ENCODE measurements around the gene ZBTB7A. TPM values are rescaled to one million over a fixed set of nuclear protein-coding genes. Genes with fewer than 3 reads are reported as not detected.

The ZBTB7A gene
- total RNA-seq, 1 donor from 2014 or later: 41.6 TPM

DNA sequence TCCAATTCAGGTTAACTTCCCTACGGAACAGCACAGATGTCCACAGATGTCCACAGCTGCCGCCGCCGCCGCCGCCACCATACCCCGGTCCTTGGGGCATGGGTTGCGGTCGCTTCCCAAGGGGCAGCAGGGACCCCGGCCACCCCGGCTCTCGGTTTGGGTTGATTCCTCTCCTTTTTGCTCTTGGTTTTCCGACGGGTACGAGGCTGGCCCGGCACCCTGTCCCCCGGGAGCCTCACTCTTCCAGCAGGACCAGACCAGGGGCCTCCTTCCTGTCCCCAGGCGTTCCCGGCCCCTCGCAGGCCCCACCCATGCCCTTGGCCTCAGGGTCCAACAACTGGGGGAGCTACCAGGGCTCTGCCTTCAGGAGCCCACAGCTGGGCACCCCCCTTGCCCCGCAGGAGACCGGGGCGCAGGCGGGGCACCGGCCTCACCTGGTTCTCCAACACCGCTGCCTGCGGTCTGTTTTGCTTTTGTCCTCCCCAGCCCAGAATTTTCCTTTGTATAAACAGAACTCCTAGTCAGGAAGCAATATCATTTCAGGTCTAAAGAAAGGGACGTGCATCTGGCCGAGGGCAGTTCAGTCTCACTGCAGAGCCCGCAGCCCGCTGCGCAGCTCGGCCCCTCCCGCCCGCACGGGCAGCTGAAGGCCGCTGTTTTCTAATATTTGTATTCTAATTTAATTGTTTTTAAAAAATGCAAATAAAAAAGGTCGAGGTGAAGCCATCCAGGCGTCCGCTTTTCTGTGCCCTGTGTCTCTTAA lies 27.9 kb downstream of the ZBTB7A start:
- intact Hi-C loops (cut with micrococcal nuclease): no loop called here

DNA sequence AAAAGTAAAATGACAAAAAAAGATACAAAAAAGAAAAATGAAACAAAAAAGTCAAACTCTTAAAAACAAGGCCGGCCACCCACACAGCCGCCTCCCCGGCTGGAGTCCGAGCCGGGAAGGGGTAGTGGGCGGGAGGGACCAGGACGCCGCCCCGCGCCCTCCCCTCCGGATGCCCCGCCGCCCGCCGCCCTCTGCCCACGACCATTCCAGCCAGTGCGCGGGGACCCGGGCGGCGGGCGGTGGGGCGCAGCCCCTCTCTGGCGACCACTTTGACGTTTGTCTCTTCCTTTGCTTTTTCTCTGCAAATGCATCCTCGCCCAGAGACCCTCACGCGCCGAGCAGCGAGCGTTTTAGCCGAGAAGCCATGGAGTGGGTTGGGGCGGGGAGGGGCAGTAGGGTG lies 28.6 kb downstream of the ZBTB7A start:
- intact Hi-C loops (cut with micrococcal nuclease): no loop called here

DNA sequence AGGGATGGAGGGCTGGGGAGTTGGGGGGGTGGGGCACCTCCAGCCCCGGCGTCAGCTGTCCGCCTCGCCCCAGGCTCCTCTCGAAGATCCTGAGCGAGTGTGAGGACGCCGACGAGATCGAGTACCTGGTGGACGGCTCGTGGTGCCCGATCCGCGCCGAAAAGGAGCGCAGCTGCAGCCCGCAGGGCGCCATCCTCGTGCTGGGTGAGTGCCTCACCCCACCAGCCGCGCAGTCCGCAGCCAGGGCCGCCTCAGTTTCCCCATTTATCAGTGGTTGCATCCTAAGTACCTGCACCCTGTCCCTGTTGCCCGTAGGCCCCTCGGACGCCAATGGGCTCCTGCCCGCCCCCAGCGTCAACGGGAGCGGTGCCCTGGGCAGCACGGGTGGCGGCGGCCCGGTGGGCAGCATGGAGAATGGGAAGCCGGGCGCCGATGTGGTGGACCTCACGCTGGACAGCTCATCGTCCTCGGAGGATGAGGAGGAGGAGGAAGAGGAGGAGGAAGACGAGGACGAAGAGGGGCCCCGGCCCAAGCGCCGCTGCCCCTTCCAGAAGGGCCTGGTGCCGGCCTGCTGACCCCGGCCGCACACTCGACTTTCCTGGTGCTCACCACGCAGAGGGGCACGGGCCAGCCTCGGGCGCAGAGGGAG lies 29.3 kb downstream of the ZBTB7A start:
- intact Hi-C loops (cut with micrococcal nuclease): no loop called here

DNA sequence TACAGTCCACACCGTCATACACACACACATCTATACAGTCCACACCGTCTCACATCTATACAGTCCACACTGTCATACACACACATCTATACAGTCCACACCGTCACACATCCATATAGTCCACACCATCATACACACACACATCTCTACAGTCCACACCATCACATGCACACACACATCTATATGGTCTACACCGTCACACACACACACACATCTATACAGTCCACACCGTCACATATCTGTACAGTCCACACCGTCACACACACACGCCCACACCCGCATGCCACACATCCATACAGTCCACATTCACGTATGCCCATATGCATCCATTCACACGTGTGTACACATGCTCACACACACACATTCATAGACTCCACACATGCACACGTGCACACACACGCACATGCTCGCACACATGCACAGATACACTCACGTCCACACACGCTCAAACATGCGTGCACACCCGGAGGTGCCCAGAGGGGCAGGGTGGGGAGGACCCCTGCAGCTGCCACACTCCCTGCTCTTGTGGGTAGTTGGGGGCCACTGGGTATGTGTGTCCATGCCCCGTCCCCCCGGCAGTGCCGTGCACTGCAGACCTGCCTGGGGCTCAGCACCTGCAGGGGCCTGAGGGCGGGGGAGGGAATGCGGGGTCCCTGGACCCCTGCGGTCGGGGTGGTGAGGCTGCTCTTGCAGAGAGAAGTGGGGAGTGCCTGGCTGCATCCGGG lies 30.0 kb downstream of the ZBTB7A start:
- intact Hi-C loops (cut with micrococcal nuclease): no loop called here

DNA sequence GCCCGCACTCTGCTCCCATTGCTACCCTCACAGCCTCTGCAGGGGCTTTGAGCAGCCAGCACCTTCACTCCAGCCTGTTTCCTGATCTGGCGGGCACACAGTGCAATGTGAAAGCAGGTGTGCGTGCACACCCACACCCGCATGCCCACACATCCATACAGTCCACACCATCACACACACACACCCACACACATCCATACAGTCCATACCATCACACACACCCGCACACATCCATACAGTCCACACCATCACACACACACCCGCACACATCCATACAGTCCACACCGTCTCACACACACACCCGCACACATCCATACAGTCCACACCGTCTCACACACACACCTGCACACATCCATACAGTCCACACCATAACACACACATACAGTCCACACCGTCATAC lies 31.1 kb downstream of the ZBTB7A start:
- intact Hi-C loops (cut with micrococcal nuclease): no loop called here

DNA sequence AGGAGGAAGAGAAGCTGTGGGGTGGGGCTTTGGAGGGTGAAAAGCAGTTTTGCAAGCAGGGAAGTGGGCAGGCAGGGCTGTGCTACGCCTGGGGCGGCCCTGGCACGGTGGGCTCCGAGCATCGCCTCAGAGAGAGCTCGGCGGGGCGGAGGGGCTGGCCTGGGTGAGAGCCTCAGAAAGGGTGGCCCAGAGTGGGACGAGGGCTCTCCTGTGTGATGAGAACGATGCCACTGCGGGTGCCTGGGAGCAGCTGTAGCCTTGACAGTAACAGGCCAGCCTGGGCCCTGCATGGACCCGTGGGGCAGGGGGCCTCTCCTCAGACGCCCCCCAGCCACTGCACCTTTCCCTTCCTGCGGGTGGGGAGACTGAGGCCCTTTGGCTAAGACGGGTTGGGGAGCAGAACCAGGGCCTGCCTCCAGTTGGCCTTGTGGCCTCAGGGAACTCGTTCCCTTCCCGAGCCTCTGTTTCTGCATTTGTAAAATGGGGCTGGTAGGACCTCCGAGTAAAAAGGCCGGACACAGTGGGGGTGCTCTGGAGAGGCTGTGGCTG lies 31.6 kb downstream of the ZBTB7A start:
- intact Hi-C loops (cut with micrococcal nuclease): no loop called here

DNA sequence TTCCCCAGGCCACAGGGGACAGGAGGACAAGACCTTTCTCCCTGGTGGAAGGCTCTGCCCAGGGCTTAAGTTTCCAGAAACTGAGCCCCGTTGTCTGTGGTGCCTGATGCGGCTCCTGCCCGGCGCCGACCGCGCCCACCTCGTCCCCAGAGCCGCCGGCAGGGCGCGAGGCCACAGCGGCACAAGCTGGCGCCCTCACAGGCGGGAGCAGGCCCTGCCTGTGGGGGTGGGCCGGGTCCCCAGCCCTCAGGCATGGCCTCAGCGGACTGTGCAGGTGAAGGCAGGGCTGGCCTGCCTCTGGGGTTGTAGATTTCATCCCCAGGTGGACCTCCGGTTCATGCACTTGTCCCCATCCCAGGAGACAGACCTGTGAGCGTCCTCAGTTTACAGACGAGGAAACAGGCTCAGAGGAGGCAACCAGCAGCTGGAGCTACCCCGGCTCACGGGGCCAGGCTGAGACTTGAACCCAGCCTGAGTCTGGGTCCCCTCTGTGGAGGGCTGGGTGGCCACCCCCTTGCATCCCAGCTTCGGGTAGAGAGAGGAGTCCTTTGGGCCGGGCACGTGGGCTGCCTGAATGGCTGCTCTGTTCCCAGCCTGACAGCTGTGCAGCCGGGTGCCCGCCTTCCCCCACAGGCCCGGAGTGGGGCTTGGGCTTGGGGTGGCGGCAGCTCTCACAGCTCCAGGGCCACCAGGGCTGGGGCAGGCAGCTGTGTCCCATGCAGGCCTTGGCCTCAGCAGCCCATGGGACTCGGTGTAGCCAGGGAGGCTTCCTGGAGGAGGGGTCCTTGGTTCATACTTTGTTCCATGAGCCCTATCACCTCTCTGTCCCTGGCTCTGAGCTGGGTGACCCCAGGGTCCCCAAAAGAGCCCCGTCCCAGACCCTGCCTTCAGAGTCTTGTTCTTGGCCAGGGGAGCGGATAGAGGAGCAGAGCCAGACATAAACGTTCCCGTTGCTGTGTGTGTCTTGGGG lies 32.4 kb downstream of the ZBTB7A start:
- intact Hi-C loops (cut with micrococcal nuclease): no loop called here

DNA sequence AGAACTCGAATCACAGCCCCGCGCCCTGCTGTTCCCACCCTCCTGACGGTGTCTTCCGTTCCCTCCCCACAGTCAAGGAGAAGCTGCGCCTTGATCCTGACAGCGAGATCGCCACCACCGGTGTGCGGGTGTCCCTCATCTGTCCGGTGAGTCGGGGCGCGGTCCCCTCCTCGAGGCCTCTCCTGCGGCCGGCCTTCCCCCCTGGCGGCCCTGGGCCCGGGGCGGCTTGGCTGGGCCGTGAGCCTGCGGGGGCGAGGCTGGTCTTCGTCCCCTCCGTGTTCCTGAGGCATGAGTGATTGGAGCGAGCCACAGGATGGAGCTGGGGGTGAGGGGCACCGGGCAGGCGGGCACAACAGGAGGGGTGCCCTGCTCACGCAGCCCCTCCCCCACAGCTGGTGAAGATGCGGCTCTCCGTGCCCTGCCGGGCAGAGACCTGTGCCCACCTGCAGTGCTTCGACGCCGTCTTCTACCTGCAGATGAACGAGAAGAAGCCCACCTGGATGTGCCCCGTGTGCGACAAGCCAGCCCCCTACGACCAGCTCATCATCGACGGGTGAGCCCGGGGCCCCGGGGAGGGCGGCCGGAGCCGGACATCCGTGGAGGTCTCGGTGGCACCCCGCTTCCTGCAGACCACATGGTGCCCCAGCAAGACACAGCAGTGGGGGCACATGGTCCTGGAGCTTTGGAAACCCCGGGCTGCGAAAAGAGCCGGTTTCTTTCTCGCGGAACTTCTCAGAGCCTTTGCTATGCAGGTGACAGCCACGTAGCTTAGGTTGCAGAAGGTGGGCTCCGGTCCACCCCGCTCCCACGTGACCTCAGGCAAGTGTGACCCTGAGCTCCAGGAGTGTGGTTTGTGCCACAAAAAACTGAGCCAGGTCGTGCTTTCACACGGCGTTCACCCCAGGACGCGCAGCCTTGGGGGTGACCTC lies 33.4 kb downstream of the ZBTB7A start:
- intact Hi-C loops (cut with micrococcal nuclease): no loop called here

DNA sequence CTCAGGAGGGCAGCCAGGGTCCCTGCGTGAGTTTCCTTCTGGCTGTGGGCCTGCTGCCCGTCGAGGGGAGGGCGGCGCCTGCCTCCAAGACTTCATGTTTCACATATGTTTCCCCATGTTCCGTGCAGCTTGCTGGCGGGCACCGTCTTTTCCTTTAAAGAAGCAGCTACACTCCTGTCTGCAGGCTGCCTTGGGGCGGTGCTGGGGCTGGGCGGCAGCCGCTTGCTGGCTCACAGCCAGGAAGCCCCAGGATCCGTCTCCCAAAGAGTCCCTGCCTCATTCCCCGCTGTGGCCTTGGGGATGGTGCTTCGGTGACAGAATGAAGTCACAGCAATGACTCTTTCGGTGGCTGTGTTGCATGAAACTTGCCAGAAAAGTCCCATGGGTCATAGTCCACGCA lies 34.3 kb downstream of the ZBTB7A start:
- intact Hi-C loops (cut with micrococcal nuclease): no loop called here

DNA sequence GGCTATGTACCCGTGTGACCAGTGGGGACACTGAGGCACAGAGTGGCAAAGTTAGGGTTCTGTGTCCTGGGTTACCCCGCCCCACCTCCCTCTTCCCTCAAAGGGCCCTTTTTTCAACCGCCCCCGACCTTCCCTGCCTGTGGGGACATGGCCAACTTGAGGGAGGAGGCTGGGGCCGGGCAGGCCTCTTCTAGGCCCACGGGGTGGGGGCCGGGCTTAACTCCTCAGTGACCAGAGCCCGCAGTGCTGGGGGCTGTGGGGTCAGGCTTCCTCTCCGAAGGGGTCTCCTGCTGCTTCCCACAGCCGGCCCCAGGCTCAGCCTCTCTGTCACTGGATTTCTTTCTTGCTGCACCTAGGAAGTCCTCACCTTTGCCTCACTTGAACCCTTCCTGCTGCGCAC lies 35.3 kb downstream of the ZBTB7A start:
- intact Hi-C loops (cut with micrococcal nuclease): no loop called here

DNA sequence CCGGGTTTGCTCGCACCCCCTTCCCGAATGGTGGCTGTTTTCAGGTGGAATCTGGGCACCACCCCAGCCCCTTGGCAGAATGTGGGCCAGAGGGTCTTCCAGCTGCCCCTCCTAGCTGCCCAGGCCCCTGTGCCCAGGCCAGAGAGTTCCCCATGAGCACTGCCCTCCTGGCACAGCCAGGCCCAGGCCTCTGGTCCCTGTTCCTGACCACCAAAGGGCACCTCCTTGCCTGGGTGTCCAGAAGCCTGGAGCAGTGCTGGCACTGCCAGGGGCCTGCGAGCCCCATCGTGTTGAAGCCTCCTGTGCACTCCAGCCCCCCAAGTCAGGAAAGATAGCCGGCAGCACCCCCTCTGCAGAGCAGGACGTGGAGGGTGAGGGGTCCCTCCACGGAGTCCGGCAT lies 35.7 kb downstream of the ZBTB7A start:
- intact Hi-C loops (cut with micrococcal nuclease): no loop called here

DNA sequence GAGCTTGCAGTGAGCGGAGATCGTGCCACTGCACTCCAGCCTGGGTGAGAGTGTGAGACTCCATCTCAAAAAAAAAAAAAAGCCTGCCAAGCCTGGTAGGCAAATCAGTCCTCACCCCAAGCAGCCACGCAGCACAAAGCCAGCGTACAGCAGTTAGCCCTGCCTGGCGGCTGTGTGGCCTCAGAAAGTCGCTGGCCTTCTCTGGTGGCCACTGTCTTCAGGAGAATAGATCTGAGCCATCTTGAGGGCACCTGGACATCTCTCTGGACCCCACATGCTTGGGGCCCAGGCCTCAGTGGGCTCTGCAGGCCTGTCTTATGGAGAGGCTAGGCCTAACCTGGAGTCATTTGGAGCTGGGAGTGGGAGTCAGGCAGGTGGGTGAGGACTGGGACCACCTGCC lies 36.1 kb downstream of the ZBTB7A start:
- intact Hi-C loops (cut with micrococcal nuclease): no loop called here

DNA sequence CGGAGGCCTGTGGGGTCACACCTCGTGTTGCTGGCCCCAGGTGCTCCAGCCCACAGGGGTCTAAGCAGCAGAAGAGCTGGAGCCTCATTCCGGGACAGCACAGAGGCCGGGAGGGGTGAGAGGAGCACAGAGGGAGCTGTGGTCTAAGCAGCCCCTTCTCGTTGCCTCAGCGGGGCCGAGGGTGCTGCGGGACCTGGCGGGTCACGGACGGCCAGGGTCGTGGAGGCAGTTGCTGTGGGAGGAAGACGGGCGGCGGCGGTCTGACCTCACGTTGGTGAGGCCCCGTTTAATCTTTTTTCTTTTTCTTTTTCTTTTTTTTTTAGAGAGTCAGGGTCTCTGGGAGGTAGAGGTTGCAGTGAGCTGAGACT lies 37.5 kb downstream of the ZBTB7A start:
- intact Hi-C loops (cut with micrococcal nuclease): no loop called here

DNA sequence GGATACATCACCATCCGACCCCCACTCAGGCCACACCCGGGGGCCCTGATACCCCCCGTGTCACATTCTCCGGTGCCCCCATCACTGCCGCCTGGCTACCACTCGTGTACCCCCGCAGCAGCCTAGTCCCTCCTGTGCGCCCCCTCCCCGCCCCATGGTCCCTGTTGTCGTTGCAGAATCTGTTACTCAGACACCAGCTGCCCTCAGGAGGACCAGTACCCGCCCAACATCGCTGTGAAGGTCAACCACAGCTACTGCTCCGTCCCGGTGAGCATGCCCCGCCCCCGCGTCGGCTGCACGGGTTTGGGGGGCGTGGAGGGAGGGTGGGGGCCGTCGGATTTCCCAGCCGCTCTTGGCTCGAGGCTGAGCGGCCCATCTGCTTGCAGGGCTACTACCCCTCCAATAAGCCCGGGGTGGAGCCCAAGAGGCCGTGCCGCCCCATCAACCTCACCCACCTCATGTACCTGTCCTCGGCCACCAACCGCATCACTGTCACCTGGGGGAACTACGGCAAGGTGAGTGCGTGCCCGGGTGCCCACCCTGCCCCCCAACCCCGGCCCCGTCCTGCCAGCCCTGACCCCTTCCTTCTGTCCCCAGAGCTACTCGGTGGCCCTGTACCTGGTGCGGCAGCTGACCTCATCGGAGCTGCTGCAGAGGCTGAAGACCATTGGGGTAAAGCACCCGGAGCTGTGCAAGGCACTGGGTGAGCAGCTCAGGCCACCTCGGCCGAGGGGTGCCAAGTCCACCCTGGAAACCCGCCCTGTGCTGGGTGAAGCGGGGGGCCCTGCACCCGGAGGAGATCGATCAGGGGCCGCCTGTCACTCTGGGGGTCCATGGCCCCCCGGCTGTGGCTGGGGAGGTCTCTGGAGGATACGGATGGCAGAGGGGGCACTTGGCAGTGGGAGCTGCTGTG lies 38.1 kb downstream of the ZBTB7A start:
- intact Hi-C loops (cut with micrococcal nuclease): no loop called here

DNA sequence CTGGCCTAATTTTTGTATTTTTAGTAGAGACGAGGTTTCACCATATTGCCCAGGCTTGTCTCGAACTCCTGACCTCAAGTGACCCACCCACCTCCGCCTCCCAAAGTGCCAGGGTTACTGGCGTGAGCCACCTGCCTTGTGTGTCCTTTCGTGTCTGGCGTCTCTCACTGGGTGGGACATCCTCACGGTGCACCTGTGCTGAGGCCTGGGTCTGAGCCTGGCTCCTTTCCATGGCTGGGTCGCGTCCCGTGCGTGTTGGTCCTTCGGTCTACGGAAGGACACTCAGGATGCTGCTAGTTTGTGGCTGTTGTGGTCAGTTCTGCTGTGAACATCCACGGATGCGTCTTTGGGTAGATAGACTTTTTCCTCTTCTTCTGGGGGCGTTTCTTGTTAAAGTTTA lies 39.6 kb downstream of the ZBTB7A start:
- intact Hi-C loops (cut with micrococcal nuclease): no loop called here

DNA sequence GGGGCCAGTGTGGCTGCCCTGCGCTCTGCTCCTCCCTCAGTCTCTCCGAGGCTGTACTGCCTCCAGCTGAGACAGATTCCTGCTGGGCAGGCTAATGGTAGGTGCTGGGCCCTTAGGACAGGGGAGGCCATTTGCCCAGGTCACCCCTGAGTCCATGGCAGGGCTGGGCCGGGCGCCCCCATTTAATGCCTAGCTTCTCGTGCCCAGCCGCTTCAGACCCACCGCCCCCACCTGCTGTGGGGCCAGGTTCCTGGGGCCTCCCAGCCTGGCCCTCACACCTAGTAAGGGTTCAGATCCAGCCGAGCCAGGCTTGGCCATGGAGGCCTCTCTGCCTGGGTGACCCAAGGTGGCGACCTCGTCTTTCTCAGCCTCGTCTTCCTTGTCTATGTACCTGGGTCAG lies 41.4 kb downstream of the ZBTB7A start:
- intact Hi-C loops (cut with micrococcal nuclease): no loop called here

DNA sequence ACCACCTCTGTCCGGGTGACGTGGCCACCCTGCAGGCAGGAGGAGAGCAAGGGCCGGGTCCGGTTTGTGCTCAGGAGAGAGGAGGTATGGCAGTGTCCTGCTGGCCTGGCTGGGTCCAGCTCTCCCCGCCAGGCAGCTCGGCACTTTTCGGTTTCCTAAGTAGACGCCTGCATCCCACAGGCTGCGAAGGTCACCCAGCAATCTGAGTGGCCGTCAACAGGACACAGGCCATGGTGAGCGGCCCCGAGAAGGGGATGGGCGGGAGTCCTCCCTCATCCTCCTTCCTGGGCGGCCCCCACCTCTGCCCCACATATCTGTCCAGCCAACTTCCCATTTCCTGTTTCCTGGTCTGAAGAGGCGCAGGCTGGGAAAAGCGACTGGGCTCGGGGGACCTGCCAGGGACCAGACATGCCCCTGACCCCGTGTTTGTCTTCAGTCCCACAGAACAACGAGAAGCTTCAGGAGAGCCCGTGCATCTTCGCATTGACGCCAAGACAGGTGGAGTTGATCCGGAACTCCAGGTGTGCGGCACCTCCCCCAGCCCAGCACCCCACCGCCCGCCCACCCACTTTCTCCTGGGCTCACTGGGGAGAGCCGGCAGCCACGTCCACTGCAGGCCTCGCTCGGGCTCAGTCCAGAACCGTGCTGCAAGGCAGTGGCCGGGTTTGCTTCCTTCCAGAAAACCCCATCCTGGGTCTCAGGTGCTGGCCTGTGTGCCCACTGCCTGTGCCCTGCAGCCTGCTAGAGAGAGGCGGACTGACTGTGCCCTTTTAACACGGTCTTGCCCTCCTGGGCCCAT lies 42.9 kb downstream of the ZBTB7A start:
- intact Hi-C loops (cut with micrococcal nuclease): no loop called here

DNA sequence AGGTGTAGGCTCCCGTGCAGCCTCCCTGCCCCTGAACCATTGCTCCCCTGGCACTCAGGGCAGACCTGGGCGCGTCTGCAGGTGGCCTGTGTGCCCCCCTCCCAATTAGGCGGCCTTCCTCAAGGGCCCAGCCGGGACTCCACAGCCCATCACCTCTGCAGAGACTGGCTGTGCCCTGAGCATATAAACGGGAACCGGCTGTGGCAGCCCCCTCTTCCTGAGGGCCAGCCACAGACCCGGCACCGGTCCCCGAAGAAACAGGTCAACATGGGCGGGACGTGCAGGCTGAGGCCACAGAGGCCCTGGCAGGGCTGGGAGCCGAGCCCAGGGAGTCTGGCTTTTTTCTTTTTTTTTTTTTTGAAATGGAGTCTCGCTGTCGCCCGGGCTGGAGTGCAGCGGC lies 47.1 kb downstream of the ZBTB7A start:
- intact Hi-C loops (cut with micrococcal nuclease): no loop called here

Data from T-helper 2 cell treated with Interferon-gamma antibody and Interleukin-4, amounts not matched to agents 100 ng/mL and 5 ng/mL, for 36 hours (primary cell).